Activated CD8-positive, alpha-beta T cell treated with anti-CD3 and anti-CD28 coated beads for 36 hours (primary cell): ENCODE data around the gene KMT2B. TPM values are rescaled to one million over a fixed set of nuclear protein-coding genes. Genes with fewer than 3 reads are reported as not detected.
A peak's percentile ranks its signal among the peaks of the same experiment; 100 is the strongest.

Experiments
- ATAC-seq: fragments of 200-7000 bp; cut with Tn5 transposase; one replicate; pipeline ENCODE4 v1.10.0; 2021; ENCODE audit warnings: mild to moderate bottlenecking, moderate library complexity
- CTCF ChIA-PET: fragments of 350-600 bp; sonication (Branson Sonifier 250); formaldehyde crosslinking; loops from one replicate; lab custom pipeline; 2021; ENCODE audit warnings: antibody characterized with exemption; lab: Charles Lee
- POLR2A ChIA-PET: fragments of 350-600 bp; sonication (Branson Sonifier 250); formaldehyde crosslinking; loops from one replicate; lab custom pipeline; 2021; ENCODE audit warnings: antibody characterized with exemption; lab: Charles Lee
- DNase-seq: peaks from one replicate; pipeline ENCODE4 v3.0.0-alpha.2; 2020
- H3K27ac Mint-ChIP-seq: one replicate; pipeline ENCODE4 v1.8.0; 2021; ENCODE audit warnings: mild to moderate bottlenecking, mixed read lengths
- H3K27me3 Mint-ChIP-seq: one replicate; pipeline ENCODE4 v1.8.0; 2021; ENCODE audit warnings: mixed read lengths
- H3K36me3 Mint-ChIP-seq: one replicate; pipeline ENCODE4 v1.8.0; 2021; ENCODE audit warnings: low read depth, mixed read lengths
- H3K4me1 Mint-ChIP-seq: one replicate; pipeline ENCODE4 v1.8.0; 2021; ENCODE audit warnings: low read depth, mixed read lengths
- H3K4me3 Mint-ChIP-seq: one replicate; pipeline ENCODE4 v1.8.0; 2021; ENCODE audit warnings: mild to moderate bottlenecking, moderate library complexity, mixed read lengths
- H3K9me3 Mint-ChIP-seq: one replicate; pipeline ENCODE4 v1.8.0; 2021; ENCODE audit warnings: mixed read lengths
- CTCF ChIP-seq: fragments of 200-600 bp; IDR thresholded peaks from one replicate; pipeline ENCODE4 v1.8.0; 2022; ENCODE audit warnings: antibody characterized with exemption, mild to moderate bottlenecking
- intact Hi-C: fragments of 100-400 bp; cut with micrococcal nuclease; formaldehyde crosslinking; loops from one replicate; pipeline ENCODE4 v1.10.0; 2022
- total RNA-seq, 2 experiments: library from RNA; stranded (reverse); gene quantifications; one replicate each; pipeline ENCODE4 v1.2.3, GENCODE V29; 2021

Gene KMT2B
- total RNA-seq, 2 experiments from 2014 or later = 62.9 to 63.6 TPM

- Mint-ChIP-seq H3K4me1 (peaks cover 25% of the 10 kb centered on the region), H3K27ac (no peak overlapping the region), H3K4me3 (no peak overlapping the region), H3K9me3 (peaks cover 4% of the 10 kb centered on the region), H3K27me3 (no peaks in the 10 kb centered on the region), H3K36me3 (peaks cover 3% of the 10 kb centered on the region)
- no peak for TF ChIP-seq CTCF
- ChIA-PET CTCF (interaction anchor here (0.8 to 1.9 kb wide), 14 partner anchors 9 to 238 kb away, joined by 3 to 14 read pairs (median 4); partner anchors contain the start of gene COX6B1), POLR2A (interaction anchor here (0.6 to 1.4 kb wide), 4 partner anchors 19 to 47 kb away, joined by 4 to 6 read pairs (median 4); no protein-coding TSS in a partner anchor)
- intact Hi-C loops = loop anchor here (5.0 kb wide), 2 partner anchors 44 to 129 kb away; no protein-coding TSS in a partner anchor
- DNase-seq (no peak), ATAC-seq (peak; percentile 3)
Observed at GRCh38 chr19:35693422-35693821, 24.4 kb upstream of the KMT2B start.

- intact Hi-C loops = loop anchor here (1.0 to 5.0 kb wide), 3 partner anchors 20 to 128 kb away; no protein-coding TSS in a partner anchor
- Mint-ChIP-seq H3K9me3 (peaks cover 4% of the 10 kb centered on the region), H3K27me3 (no peaks in the 10 kb centered on the region), H3K4me1 (peaks cover 25% of the 10 kb centered on the region), H3K27ac (peak overlapping the region; percentile 58), H3K36me3 (peaks cover 3% of the 10 kb centered on the region), H3K4me3 (no peak overlapping the region)
- ChIA-PET POLR2A (interaction anchor here (0.7 to 10.5 kb wide), 3 partner anchors 18 to 25 kb away, joined by 4 to 215 read pairs (median 4); no protein-coding TSS in a partner anchor), CTCF (interaction anchor here (0.8 to 10.5 kb wide), 21 partner anchors 10 to 239 kb away, joined by 3 to 137 read pairs (median 5); partner anchors contain the start of genes COX6B1, KMT2B, LIN37 and PSENEN)
- peak; percentile 99 for TF ChIP-seq CTCF
- ATAC-seq = peak; percentile 97
- DNase-seq = peak; percentile 96
Observed at GRCh38 chr19:35693835-35694599, 23.8 kb upstream of the KMT2B start.

GRCh38 chr19:35695895-35696422 is 21.8 kb upstream of the KMT2B start:
- TF ChIP-seq CTCF = no peak
- peaks cover 3% of the 10 kb centered on the region for H3K36me3 Mint-ChIP-seq
- ATAC-seq = no peak
- peaks cover 30% of the 10 kb centered on the region for H3K4me1 Mint-ChIP-seq
- no peak for DNase-seq
- ChIA-PET CTCF (interaction anchor here (1.0 to 10.5 kb wide), 13 partner anchors 9 to 235 kb away, joined by 3 to 137 read pairs (median 4); partner anchors contain the start of genes IGFLR1 and LIN37), POLR2A (interaction anchor here (1.3 to 10.5 kb wide), 4 partner anchors 9 to 124 kb away, joined by 4 to 215 read pairs (median 6); partner anchors contain the start of gene ZBTB32)
- H3K27me3 Mint-ChIP-seq = no peaks in the 10 kb centered on the region
- H3K9me3 Mint-ChIP-seq = peaks cover 4% of the 10 kb centered on the region
- no peak overlapping the region for H3K4me3 Mint-ChIP-seq
- peak overlapping the region; percentile 46 for H3K27ac Mint-ChIP-seq
- intact Hi-C loops = loop anchor here (2.0 kb wide), 1 partner anchor 15 kb away; no protein-coding TSS in a partner anchor

DNA sequence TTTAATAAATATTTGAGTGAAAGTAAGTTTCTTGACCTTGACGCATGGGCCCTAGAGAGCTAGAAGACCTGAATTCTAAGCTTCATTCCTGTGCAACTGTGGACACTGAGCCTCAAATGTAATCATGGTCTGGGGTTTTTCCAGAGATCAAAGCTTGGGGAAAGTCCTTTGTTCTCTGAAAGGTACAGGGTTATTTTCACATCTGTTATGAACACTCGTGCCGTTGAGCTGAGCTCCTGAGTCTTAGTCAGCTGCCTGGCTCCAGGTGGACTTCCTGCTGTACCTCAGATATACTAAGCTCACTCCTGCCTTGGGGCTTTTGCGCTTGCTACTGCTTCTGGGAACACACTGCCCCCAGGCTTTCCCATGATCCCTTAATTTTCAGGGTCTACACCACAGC is 21.0 kb upstream of the KMT2B start:
- ATAC-seq (peak; percentile 41), DNase-seq (peak; percentile 67)
- H3K36me3 Mint-ChIP-seq = peaks cover 3% of the 10 kb centered on the region
- no peak for TF ChIP-seq CTCF
- intact Hi-C loops = loop anchor here (2.0 kb wide), 1 partner anchor 14 kb away; no protein-coding TSS in a partner anchor
- ChIA-PET CTCF (interaction anchor here (1.0 to 10.5 kb wide), 11 partner anchors 10 to 234 kb away, joined by 3 to 137 read pairs (median 5); partner anchors contain the start of genes IGFLR1 and LIN37), POLR2A (interaction anchor here (1.3 to 10.5 kb wide), 4 partner anchors 8 to 123 kb away, joined by 4 to 215 read pairs (median 6); partner anchors contain the start of gene ZBTB32)
- H3K4me1 Mint-ChIP-seq = peaks cover 30% of the 10 kb centered on the region
- peak overlapping the region; percentile 21 for H3K4me3 Mint-ChIP-seq
- peaks cover 4% of the 10 kb centered on the region for H3K9me3 Mint-ChIP-seq
- peak overlapping the region; percentile 46 for H3K27ac Mint-ChIP-seq
- H3K27me3 Mint-ChIP-seq = no peaks in the 10 kb centered on the region
